Activated CD8-positive, alpha-beta T cell treated with anti-CD3 and anti-CD28 coated beads for 36 hours (primary cell): ENCODE data around the gene VTCN1. TPM values are rescaled to one million over a fixed set of nuclear protein-coding genes. Genes with fewer than 3 reads are reported as not detected.
A peak's percentile ranks its signal among the peaks of the same experiment; 100 is the strongest.
"Not testable (repeated sequence)": the region's sequence is repeated elsewhere in the genome, so short reads cannot be mapped to it uniquely, and the experiment has no call there.

Source experiments
- ATAC-seq: fragments of 200-7000 bp; cut with Tn5 transposase; one replicate; pipeline ENCODE4 v1.10.0; 2021; ENCODE audit warnings: mild to moderate bottlenecking, moderate library complexity
- CTCF ChIA-PET: fragments of 350-600 bp; sonication (Branson Sonifier 250); formaldehyde crosslinking; loops from one replicate; lab custom pipeline; 2021; ENCODE audit warnings: antibody characterized with exemption; lab: Charles Lee
- POLR2A ChIA-PET: fragments of 350-600 bp; sonication (Branson Sonifier 250); formaldehyde crosslinking; loops from one replicate; lab custom pipeline; 2021; ENCODE audit warnings: antibody characterized with exemption; lab: Charles Lee
- DNase-seq: peaks from one replicate; pipeline ENCODE4 v3.0.0-alpha.2; 2020
- H3K27ac Mint-ChIP-seq: one replicate; pipeline ENCODE4 v1.8.0; 2021; ENCODE audit warnings: mild to moderate bottlenecking, mixed read lengths
- H3K27me3 Mint-ChIP-seq: one replicate; pipeline ENCODE4 v1.8.0; 2021; ENCODE audit warnings: mixed read lengths
- H3K36me3 Mint-ChIP-seq: one replicate; pipeline ENCODE4 v1.8.0; 2021; ENCODE audit warnings: low read depth, mixed read lengths
- H3K4me1 Mint-ChIP-seq: one replicate; pipeline ENCODE4 v1.8.0; 2021; ENCODE audit warnings: low read depth, mixed read lengths
- H3K4me3 Mint-ChIP-seq: one replicate; pipeline ENCODE4 v1.8.0; 2021; ENCODE audit warnings: mild to moderate bottlenecking, moderate library complexity, mixed read lengths
- H3K9me3 Mint-ChIP-seq: one replicate; pipeline ENCODE4 v1.8.0; 2021; ENCODE audit warnings: mixed read lengths
- CTCF ChIP-seq: fragments of 200-600 bp; IDR thresholded peaks from one replicate; pipeline ENCODE4 v1.8.0; 2022; ENCODE audit warnings: antibody characterized with exemption, mild to moderate bottlenecking
- intact Hi-C: fragments of 100-400 bp; cut with micrococcal nuclease; formaldehyde crosslinking; loops from one replicate; pipeline ENCODE4 v1.10.0; 2022
- total RNA-seq, 2 experiments: library from RNA; stranded (reverse); gene quantifications; one replicate each; pipeline ENCODE4 v1.2.3, GENCODE V29; 2021

VTCN1 gene
- total RNA-seq, 2 experiments from 2014 or later: not detected

DNA sequence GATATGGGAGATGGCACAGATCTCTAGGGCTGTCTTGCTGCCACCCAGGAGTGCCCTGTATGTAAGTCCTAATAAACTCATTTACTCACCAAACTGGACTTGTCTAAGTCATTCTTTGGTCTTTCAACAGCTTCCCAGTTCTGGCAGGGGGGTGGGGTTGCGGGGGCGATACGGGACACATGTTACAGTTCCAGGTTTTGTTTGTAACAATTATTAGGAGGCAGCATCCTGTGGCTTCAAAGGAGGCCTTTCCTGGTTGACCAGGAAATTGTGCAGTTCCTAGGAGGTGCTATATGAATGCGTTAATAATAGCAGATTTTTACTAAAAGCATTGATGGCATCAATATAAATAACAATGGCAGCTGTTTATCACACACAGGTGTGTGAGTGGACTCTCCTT is 46.5 kb downstream of the VTCN1 start:
- H3K36me3 Mint-ChIP-seq: no peaks in the 10 kb centered on the region
- peaks cover 13% of the 10 kb centered on the region for H3K27me3 Mint-ChIP-seq
- intact Hi-C loops: no loop called here
- POLR2A ChIA-PET: no interaction called here
- no peaks in the 10 kb centered on the region for H3K4me1 Mint-ChIP-seq
- DNase-seq (no peak), ATAC-seq (no peak)
- H3K27ac Mint-ChIP-seq: no peak overlapping the region
- CTCF ChIA-PET: interaction anchor here (1.5 kb wide), 1 partner anchor 36 kb away, joined by 6 read pairs; no protein-coding TSS in a partner anchor
- H3K4me3 Mint-ChIP-seq: no peak overlapping the region
- no peaks in the 10 kb centered on the region for H3K9me3 Mint-ChIP-seq
- no peak for TF ChIP-seq CTCF

- ChIA-PET POLR2A (no interaction called here), CTCF (interaction anchor here (1.5 kb wide), 1 partner anchor 34 kb away, joined by 6 read pairs; no protein-coding TSS in a partner anchor)
- no peak for ATAC-seq
- DNase-seq: no peak
- Mint-ChIP-seq H3K9me3 (no peaks in the 10 kb centered on the region), H3K27ac (no peak overlapping the region), H3K27me3 (peaks cover 13% of the 10 kb centered on the region), H3K36me3 (no peaks in the 10 kb centered on the region), H3K4me3 (no peak overlapping the region), H3K4me1 (no peaks in the 10 kb centered on the region)
- intact Hi-C loops: no loop called here
- TF ChIP-seq CTCF: no peak
These were observed 47.9 kb downstream of the VTCN1 start for GRCh38 chr1:117162816-117163215.

DNA sequence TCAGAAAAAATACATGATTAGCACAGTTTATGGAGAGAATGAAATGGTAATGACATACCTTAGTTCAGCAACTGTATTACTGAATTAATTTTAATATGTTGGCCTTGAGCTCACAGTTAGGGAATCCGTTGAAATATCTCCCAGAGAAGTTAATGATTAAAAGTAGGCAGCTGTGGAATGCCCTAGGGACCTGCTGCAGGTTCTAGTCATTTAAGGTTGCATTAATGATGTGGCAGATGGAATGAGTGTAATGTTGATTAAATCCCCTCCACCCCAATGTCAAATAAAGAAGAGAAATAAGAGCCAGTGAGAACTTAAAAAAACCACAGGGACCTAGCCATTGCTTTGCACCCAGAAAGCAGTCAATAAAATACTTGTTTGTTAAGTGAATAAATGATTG is 48.8 kb downstream of the VTCN1 start:
- no peak for ATAC-seq
- ChIA-PET POLR2A (no interaction called here), CTCF (no interaction called here)
- Mint-ChIP-seq H3K4me1 (no peaks in the 10 kb centered on the region), H3K4me3 (no peak overlapping the region), H3K27me3 (peaks cover 13% of the 10 kb centered on the region), H3K9me3 (no peaks in the 10 kb centered on the region), H3K27ac (no peak overlapping the region), H3K36me3 (no peaks in the 10 kb centered on the region)
- no peak for TF ChIP-seq CTCF
- intact Hi-C loops: no loop called here
- DNase-seq: no peak

DNA sequence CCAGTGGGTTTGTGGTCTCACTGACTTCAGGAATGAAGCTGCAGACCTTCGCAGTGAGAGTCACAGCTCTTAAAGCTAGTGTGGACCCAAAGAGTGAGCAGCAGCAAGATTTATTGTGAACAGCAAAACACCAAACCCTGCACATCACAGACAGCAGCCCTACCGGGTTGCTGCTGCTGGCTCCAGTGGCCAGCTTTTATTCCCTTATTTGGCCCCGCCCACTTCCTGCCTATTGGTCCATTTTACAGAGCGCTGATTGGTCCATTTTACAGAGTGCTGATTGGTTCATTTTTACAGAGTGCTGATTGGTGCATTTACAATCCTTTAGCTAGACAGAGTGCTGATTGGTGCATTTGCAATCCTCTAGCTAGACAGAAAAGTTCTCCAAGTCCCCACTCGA is 59.4 kb downstream of the VTCN1 start:
- POLR2A ChIA-PET, intact Hi-C loops, H3K4me1 Mint-ChIP-seq, CTCF ChIA-PET, ATAC-seq, H3K36me3 Mint-ChIP-seq, H3K4me3 Mint-ChIP-seq, H3K27ac Mint-ChIP-seq, H3K9me3 Mint-ChIP-seq: not testable (repeated sequence)
- H3K27me3 Mint-ChIP-seq: peaks cover 10% of the 10 kb centered on the region
- peak; percentile 12 for DNase-seq

- ChIA-PET POLR2A (no interaction called here), CTCF (interaction anchor here (2.1 kb wide), 1 partner anchor 22 kb away, joined by 7 read pairs; no protein-coding TSS in a partner anchor)
- DNase-seq: no peak
- Mint-ChIP-seq H3K27ac (no peak overlapping the region), H3K27me3 (peaks cover 12% of the 10 kb centered on the region), H3K4me1 (no peaks in the 10 kb centered on the region), H3K4me3 (no peak overlapping the region), H3K9me3 (peaks cover 8% of the 10 kb centered on the region), H3K36me3 (no peaks in the 10 kb centered on the region)
- TF ChIP-seq CTCF: no peak
- no peak for ATAC-seq
- intact Hi-C loops: no loop called here
These were observed 60.4 kb downstream of the VTCN1 start for GRCh38 chr1:117150316-117150715.
